K562 (cell line): ENCODE results near the gene SLC2A4. TPM values are rescaled to one million over a fixed set of nuclear protein-coding genes. Genes with fewer than 3 reads are reported as not detected.

ENCODE experiments used
- DACH1 ChIP-seq: fragments of 450-650 bp; IDR thresholded peaks from 2 replicates; pipeline ENCODE4 v1.6.1; 2018; ENCODE audit not compliant: partially characterized antibody
- ESRRA ChIP-seq: fragments of 450-650 bp; IDR thresholded peaks from 2 replicates; pipeline ENCODE4 v1.6.1; 2014; ENCODE audit warnings: low read depth, mild to moderate bottlenecking, moderate library complexity, borderline replicate concordance
- FOXA3 ChIP-seq, 2 experiments: fragments of 450-650 bp in 1 of 2; sonication (generic) in 1 of 2; formaldehyde crosslinking; IDR thresholded peaks in 1 of 2; conservative IDR thresholded peaks in 1 of 2; 2 replicates each; pipeline versions ENCODE4 v1.4.0 to v1.8.0; 2020 to 2022; ENCODE audit warnings: mild to moderate bottlenecking in 2 of 2, missing genetic modification reagents in 1 of 2
- FOXP4 ChIP-seq: sonication (generic); formaldehyde crosslinking; IDR thresholded peaks from 2 replicates; pipeline ENCODE4 v1.8.0; 2022; ENCODE audit warnings: mild to moderate bottlenecking, missing genetic modification reagents, borderline replicate concordance
- MEIS2 ChIP-seq: fragments of 450-650 bp; IDR thresholded peaks from 2 replicates; pipeline ENCODE4 v1.6.1; 2014; ENCODE audit warnings: mild to moderate bottlenecking; ENCODE audit not compliant: partially characterized antibody
- PRMT5 ChIP-seq: sonication (generic); formaldehyde crosslinking; IDR thresholded peaks from 2 replicates; pipeline ENCODE4 v1.5.0; 2020; ENCODE audit warnings: missing genetic modification reagents
- RCOR1 ChIP-seq, 2 experiments: IDR thresholded peaks; 2 replicates each; pipeline ENCODE4 v1.6.1; 2012; ENCODE audit warnings: low read depth in 2 of 2, low read length in 2 of 2, borderline replicate concordance in 1 of 2, improper control_type of control experiment in 1 of 2
- REST ChIP-seq, 2 experiments: fragments of 450-650 bp; formaldehyde crosslinking in 1 of 2; IDR thresholded peaks; 2 replicates each; pipeline versions ENCODE4 v1.4.0 to v1.6.1; 2014 to 2020; ENCODE audit warnings: mild to moderate bottlenecking in 2 of 2, borderline replicate concordance in 1 of 2, low read depth in 1 of 2
- SOX6 ChIP-seq: fragments of 450-650 bp; IDR thresholded peaks from 2 replicates; pipeline ENCODE4 v1.6.1; 2014; ENCODE audit warnings: mild to moderate bottlenecking
- ZNF551 ChIP-seq: fragments of 250-450 bp; sonication (Bioruptor Pico); IDR thresholded peaks from 2 replicates; pipeline ENCODE4 v1.5.0; 2021; ENCODE audit warnings: mild to moderate bottlenecking, moderate library complexity
- ZNF592 ChIP-seq: fragments of 450-650 bp; IDR thresholded peaks from 2 replicates; pipeline ENCODE4 v1.6.1; 2017; ENCODE audit warnings: antibody characterized with exemption, mild to moderate bottlenecking
- polyA plus RNA-seq, 8 experiments: library from polyadenylated mRNA; depleted of rRNA in 4 of 8; stranded (reverse) in 5 of 8; unstranded in 3 of 8; fragments of >200 nt; fragmentation: Nextera tagmentation in 2 of 8; fragmentation: Illumina TruSeq in 1 of 8; extraction: Ambion mirVana in 2 of 8; extraction: Trizol in 1 of 8; gene quantifications; 2 replicates each; pipeline versions ENCODE4 v1.2.1 to v1.2.3, GENCODE V29; 2011 to 2014; ENCODE audit warnings: inconsistent platforms in 1 of 8, missing spikeins in 1 of 8
- total RNA-seq, 7 experiments: library from RNA; depleted of rRNA in 6 of 7; stranded (reverse); fragments of >200 nt in 6 of 7; fragmentation: Illumina TruSeq in 2 of 7; extraction: Trizol in 2 of 7; gene quantifications; 2 replicates each; pipeline versions ENCODE4 v1.2.1 to v1.2.3, GENCODE V29; 2011 to 2021; ENCODE audit warnings: low replicate concordance in 1 of 7

Gene SLC2A4
- total and polyA plus RNA-seq, 9 of the 15 experiments (the other 6 are each of a cell fraction or from before 2014, with no cell fraction given), result 0.74 to 3.5 (median 1.6) TPM

GRCh38 chr17:7262935-7263800 lies 18.4 kb upstream of the SLC2A4 start (continued):
- TF ChIP-seq FOXP4 (no peak), MEIS2 (no peak), SOX6 (no peak; the same call in 1 of the 2 replicates), FOXA3 (CRISPR knock-in tag; conservative IDR thresholded peaks at IDR 0.05 in 1 of 2, IDR thresholded peaks at IDR 0.05 in 1 of 2) (no peak), REST (IDR thresholded peaks at IDR 0.05; ENCODE audit: borderline replicate concordance) (no peak), REST (CRISPR knock-in tag; IDR thresholded peaks at IDR 0.05; ENCODE audit: low read depth) (no peak), ESRRA (peak; percentile 40; the same call in 1 of the 2 replicates), ZNF551 (no peak), PRMT5 (CRISPR knock-in tag) (no peak), RCOR1 (IDR thresholded peaks at IDR 0.05; ENCODE audit: borderline replicate concordance in 1 of 2, low read depth in 2 of 2, low read length in 2 of 2) (no peak), ZNF592 (no peak), DACH1 (no peak)
